Caco-2 (cell line): ENCODE results near the gene AKT3. TPM values are rescaled to one million over a fixed set of nuclear protein-coding genes. Genes with fewer than 3 reads are reported as not detected.

ENCODE experiments used
- BruUV-seq: library from RNA; stranded (reverse); fragments of 400-500 nt; replicated peaks from 2 replicates; lab custom pipeline; 2021; lab: Mats Ljungman, UMichigan
- CTCF ChIA-PET: fragments of 300-600 bp; sonication (Branson Sonifier 250); formaldehyde crosslinking; loops from one replicate; lab custom pipeline; 2022; ENCODE audit warnings: antibody characterized with exemption; lab: Charles Lee
- POLR2A ChIA-PET: fragments of 300-600 bp; sonication (Branson Sonifier 250); formaldehyde crosslinking; loops from one replicate; lab custom pipeline; 2022; ENCODE audit warnings: antibody characterized with exemption; lab: Charles Lee
- DNase-seq, 2 experiments: peaks; one replicate each; pipeline versions ENCODE4 v3.0.0 to v3.0.0-alpha.2; 2020 to 2022
- H3K27me3 ChIP-seq: replicated peaks from 2 replicates; pipeline ENCODE4 v1.6.0; 2011; ENCODE audit warnings: low read length; ENCODE audit not compliant: control insufficient read depth, insufficient read depth
- H3K36me3 ChIP-seq: 2 replicates; pipeline ENCODE4 v1.5.1; 2011; ENCODE audit warnings: low read length; ENCODE audit not compliant: control insufficient read depth, insufficient read depth
- H3K4me1 ChIP-seq: fragments of 250-450 bp; sonication (Bioruptor Pico); 2 replicates; pipeline ENCODE4 v1.5.1; 2020; ENCODE audit warnings: mild to moderate bottlenecking
- H3K4me3 ChIP-seq: 2 replicates; pipeline ENCODE4 v1.5.1; 2011; ENCODE audit warnings: low read depth, mild to moderate bottlenecking, control low read depth, low read length
- H3K9me3 ChIP-seq: fragments of 250-450 bp; sonication (Bioruptor Pico); 2 replicates; pipeline ENCODE4 v1.5.1; 2020; ENCODE audit warnings: mild to moderate bottlenecking, moderate library complexity
- H3K27ac Mint-ChIP-seq: one replicate; pipeline ENCODE4 v1.8.0; 2022; ENCODE audit warnings: mixed read lengths; ENCODE audit not compliant: unreplicated experiment
- H3K27me3 Mint-ChIP-seq: one replicate; pipeline ENCODE4 v1.8.0; 2022; ENCODE audit warnings: mixed read lengths; ENCODE audit not compliant: insufficient read depth, unreplicated experiment
- H3K36me3 Mint-ChIP-seq: one replicate; pipeline ENCODE4 v1.8.0; 2022; ENCODE audit warnings: mild to moderate bottlenecking, mixed read lengths; ENCODE audit not compliant: insufficient read depth, unreplicated experiment
- H3K4me1 Mint-ChIP-seq: one replicate; pipeline ENCODE4 v1.8.0; 2022; ENCODE audit warnings: low read depth, mixed read lengths; ENCODE audit not compliant: unreplicated experiment
- H3K4me3 Mint-ChIP-seq: one replicate; pipeline ENCODE4 v1.8.0; 2022; ENCODE audit warnings: mild to moderate bottlenecking, moderate library complexity, mixed read lengths; ENCODE audit not compliant: unreplicated experiment
- H3K9me3 Mint-ChIP-seq: one replicate; pipeline ENCODE4 v1.8.0; 2022; ENCODE audit warnings: mixed read lengths; ENCODE audit not compliant: unreplicated experiment
- CTCF ChIP-seq, 2 experiments: fragments of 200-600 bp in 1 of 2; IDR thresholded peaks; 1 replicate in 1 of 2; 2 replicates in 1 of 2; pipeline versions ENCODE4 v1.5.1 to v1.8.0; 2011 to 2022; ENCODE audit warnings: antibody characterized with exemption in 1 of 2, control low read depth in 1 of 2, inconsistent platforms in 1 of 2, low read depth in 1 of 2, low read length in 1 of 2, mild to moderate bottlenecking in 1 of 2, moderate library complexity in 1 of 2; ENCODE audit not compliant: insufficient read depth in 1 of 2, severe bottlenecking in 1 of 2, unreplicated experiment in 1 of 2
- intact Hi-C: fragments of 100-400 bp; cut with micrococcal nuclease; formaldehyde crosslinking; loops from one replicate; pipeline ENCODE4 v1.10.0; 2022; ENCODE audit not compliant: unreplicated experiment
- total RNA-seq: library from RNA; stranded (reverse); gene quantifications from 2 replicates; pipeline ENCODE4 v1.2.3, GENCODE V29; 2022

Gene AKT3
- total RNA-seq, 1 experiment from 2014 or later: 3.7 TPM

- H3K27me3 Mint-ChIP-seq: no peaks in the 10 kb centered on the region
- H3K27ac Mint-ChIP-seq: no peak overlapping the region
- H3K4me3 Mint-ChIP-seq: no peak overlapping the region
- no peaks in the 10 kb centered on the region for H3K36me3 ChIP-seq
- no peaks in the 10 kb centered on the region for H3K36me3 Mint-ChIP-seq
- H3K4me1 ChIP-seq: no peaks in the 10 kb centered on the region
- ChIA-PET POLR2A (no interaction called here), CTCF (no interaction called here)
- no peak overlapping the region for H3K4me3 ChIP-seq
- TF ChIP-seq CTCF (IDR thresholded peaks at IDR 0.05; ENCODE audit: insufficient read depth in 1 of 2, low read depth in 1 of 2, low read length in 1 of 2, severe bottlenecking in 1 of 2, unreplicated experiment in 1 of 2): no peak
- peaks cover 10% of the 10 kb centered on the region for H3K9me3 Mint-ChIP-seq
- H3K4me1 Mint-ChIP-seq: no peaks in the 10 kb centered on the region
- BruUV-seq: no TSS peak
- DNase-seq: no peak
- peaks cover 10% of the 10 kb centered on the region; the same call in 1 of the 2 replicates for H3K9me3 ChIP-seq
- intact Hi-C loops: no loop called here
- H3K27me3 ChIP-seq: no peaks in the 10 kb centered on the region
Measured at GRCh38 chr1:243646841-243647240, 203.2 kb downstream of the AKT3 start.

GRCh38 chr1:243645281-243645680 is 204.8 kb downstream of the AKT3 start:
- ChIA-PET CTCF (no interaction called here), POLR2A (no interaction called here)
- H3K4me1 Mint-ChIP-seq: no peaks in the 10 kb centered on the region

DNA sequence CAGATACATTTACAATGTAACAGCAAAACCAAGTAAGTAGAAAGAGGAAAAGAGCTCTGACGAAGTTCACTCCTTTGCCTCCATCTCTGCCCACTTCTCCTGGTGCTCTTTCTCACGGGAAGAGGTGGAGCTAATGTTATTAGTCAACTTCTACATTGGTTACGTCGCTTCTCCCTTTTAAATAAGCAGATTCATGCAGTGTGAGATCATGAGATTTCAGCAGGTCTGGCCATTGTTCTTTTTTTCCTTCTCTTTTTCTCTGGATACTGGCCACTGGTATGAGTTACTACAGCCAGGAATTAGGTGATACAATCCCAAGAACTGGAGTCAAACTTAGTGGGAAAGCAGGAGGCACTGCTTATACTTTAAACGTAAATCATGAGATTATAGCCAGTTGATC is 207.1 kb downstream of the AKT3 start:
- Mint-ChIP-seq H3K4me3 (no peak overlapping the region), H3K36me3 (no peaks in the 10 kb centered on the region), H3K27ac (no peak overlapping the region), H3K27me3 (no peaks in the 10 kb centered on the region), H3K9me3 (peaks cover 9% of the 10 kb centered on the region), H3K4me1 (no peaks in the 10 kb centered on the region)
- H3K36me3 ChIP-seq: no peaks in the 10 kb centered on the region
- intact Hi-C loops: no loop called here
- DNase-seq: no peak
- POLR2A ChIA-PET: no interaction called here
- CTCF ChIA-PET: no interaction called here
- BruUV-seq: no TSS peak
- H3K9me3 ChIP-seq: peaks cover 6% of the 10 kb centered on the region; the same call in 1 of the 2 replicates
- no peak for TF ChIP-seq CTCF (IDR thresholded peaks at IDR 0.05; ENCODE audit: insufficient read depth in 1 of 2, low read depth in 1 of 2, low read length in 1 of 2, severe bottlenecking in 1 of 2, unreplicated experiment in 1 of 2)
- H3K4me3 ChIP-seq: no peak overlapping the region
- no peaks in the 10 kb centered on the region for H3K4me1 ChIP-seq
- H3K27me3 ChIP-seq: no peaks in the 10 kb centered on the region

More at GRCh38 chr1:243645281-243645680, 204.8 kb downstream of the AKT3 start:
- BruUV-seq: no TSS peak
- H3K27me3 Mint-ChIP-seq: no peaks in the 10 kb centered on the region
- H3K27me3 ChIP-seq: no peaks in the 10 kb centered on the region
- H3K36me3 ChIP-seq: no peaks in the 10 kb centered on the region
- no peaks in the 10 kb centered on the region for H3K36me3 Mint-ChIP-seq
- no peak for DNase-seq
- peaks cover 5% of the 10 kb centered on the region for H3K9me3 Mint-ChIP-seq
- no peak overlapping the region for H3K4me3 Mint-ChIP-seq
- H3K27ac Mint-ChIP-seq: no peak overlapping the region
- no peak for TF ChIP-seq CTCF (IDR thresholded peaks at IDR 0.05; ENCODE audit: insufficient read depth in 1 of 2, low read depth in 1 of 2, low read length in 1 of 2, severe bottlenecking in 1 of 2, unreplicated experiment in 1 of 2)
- H3K9me3 ChIP-seq: peaks cover 10% of the 10 kb centered on the region; the same call in 1 of the 2 replicates
- H3K4me3 ChIP-seq: no peak overlapping the region
- intact Hi-C loops: no loop called here
- H3K4me1 ChIP-seq: no peaks in the 10 kb centered on the region
